ENCODE results near the gene FAM3A. TPM values are rescaled to one million over a fixed set of nuclear protein-coding genes. Genes with fewer than 3 reads are reported as not detected.
A peak's percentile ranks its signal among the peaks of the same experiment; 100 is the strongest.

Gene FAM3A
- total and polyA plus RNA-seq, 2 donors (not counting 1 experiment from before 2014, with no cell fraction given) = 17.3 to 30.2 TPM

DNA sequence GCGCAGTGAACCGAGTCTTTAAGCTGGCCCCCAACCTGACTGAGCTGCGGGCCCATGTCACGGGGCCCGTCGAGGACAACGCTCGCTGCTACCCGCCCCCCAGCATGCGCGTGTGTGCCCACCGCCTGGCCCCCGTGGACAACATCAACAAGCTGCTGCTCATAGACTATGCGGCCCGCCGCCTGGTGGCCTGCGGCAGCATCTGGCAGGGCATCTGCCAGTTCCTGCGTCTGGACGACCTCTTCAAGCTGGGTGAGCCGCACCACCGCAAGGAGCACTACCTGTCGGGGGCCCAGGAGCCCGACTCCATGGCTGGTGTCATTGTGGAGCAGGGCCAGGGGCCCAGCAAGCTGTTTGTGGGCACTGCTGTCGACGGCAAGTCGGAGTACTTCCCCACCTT is 55.7 kb downstream of the FAM3A start:
- Histone ChIP-seq H3K27ac (ENCODE audit: insufficient read depth, low read length) (no peak overlapping the region), H3K9me3 (ENCODE audit: control insufficient read depth, insufficient read depth, low read depth, low read length) (no peaks in the 10 kb centered on the region), H2AFZ (ENCODE audit: low read length) (no peak overlapping the region), H3K27me3 (ENCODE audit: control insufficient read depth, insufficient read depth, low read length) (no peaks in the 10 kb centered on the region), H3K9ac (ENCODE audit: insufficient read depth, low read length) (no peak overlapping the region), H3K4me1 (ENCODE audit: control insufficient read depth, extremely low read depth, insufficient read depth, low read length) (no peaks in the 10 kb centered on the region), H4K20me1 (ENCODE audit: control insufficient read depth, extremely low read depth, insufficient read depth, low read length) (no peaks in the 10 kb centered on the region), H3K79me2 (ENCODE audit: control insufficient read depth, insufficient read depth, low read length) (peaks cover 38% of the 10 kb centered on the region), H3K36me3 (ENCODE audit: control insufficient read depth, insufficient read depth, low read length) (peaks cover 15% of the 10 kb centered on the region), H3K4me2 (ENCODE audit: extremely low read depth, insufficient read depth, low read length) (peak overlapping the region; percentile 66), H3K4me3 (replicated peaks in 1 of 4; ENCODE audit: control extremely low read depth in 1 of 4, insufficient read depth in 1 of 4, low read depth in 3 of 4, low read length in 4 of 4) (peak overlapping the region in 1 of 4 experiments; percentile 73)
- no peak for DNase-seq (ENCODE audit: low read depth in 2 of 2)
- TF ChIP-seq EZH2 (IDR thresholded peaks at IDR 0.05; ENCODE audit: low read length, missing control alignments) = no peak
- TF ChIP-seq, protein P1, sequence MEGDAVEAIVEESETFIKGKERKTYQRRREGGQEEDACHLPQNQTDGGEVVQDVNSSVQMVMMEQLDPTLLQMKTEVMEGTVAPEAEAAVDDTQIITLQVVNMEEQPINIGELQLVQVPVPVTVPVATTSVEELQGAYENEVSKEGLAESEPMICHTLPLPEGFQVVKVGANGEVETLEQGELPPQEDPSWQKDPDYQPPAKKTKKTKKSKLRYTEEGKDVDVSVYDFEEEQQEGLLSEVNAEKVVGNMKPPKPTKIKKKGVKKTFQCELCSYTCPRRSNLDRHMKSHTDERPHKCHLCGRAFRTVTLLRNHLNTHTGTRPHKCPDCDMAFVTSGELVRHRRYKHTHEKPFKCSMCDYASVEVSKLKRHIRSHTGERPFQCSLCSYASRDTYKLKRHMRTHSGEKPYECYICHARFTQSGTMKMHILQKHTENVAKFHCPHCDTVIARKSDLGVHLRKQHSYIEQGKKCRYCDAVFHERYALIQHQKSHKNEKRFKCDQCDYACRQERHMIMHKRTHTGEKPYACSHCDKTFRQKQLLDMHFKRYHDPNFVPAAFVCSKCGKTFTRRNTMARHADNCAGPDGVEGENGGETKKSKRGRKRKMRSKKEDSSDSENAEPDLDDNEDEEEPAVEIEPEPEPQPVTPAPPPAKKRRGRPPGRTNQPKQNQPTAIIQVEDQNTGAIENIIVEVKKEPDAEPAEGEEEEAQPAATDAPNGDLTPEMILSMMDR (conservative IDR thresholded peaks at IDR 0.05 in 1 of 2, IDR thresholded peaks at IDR 0.05 in 1 of 2; ENCODE audit: low read depth in 1 of 2, low read length in 2 of 2) = no peak

DNA sequence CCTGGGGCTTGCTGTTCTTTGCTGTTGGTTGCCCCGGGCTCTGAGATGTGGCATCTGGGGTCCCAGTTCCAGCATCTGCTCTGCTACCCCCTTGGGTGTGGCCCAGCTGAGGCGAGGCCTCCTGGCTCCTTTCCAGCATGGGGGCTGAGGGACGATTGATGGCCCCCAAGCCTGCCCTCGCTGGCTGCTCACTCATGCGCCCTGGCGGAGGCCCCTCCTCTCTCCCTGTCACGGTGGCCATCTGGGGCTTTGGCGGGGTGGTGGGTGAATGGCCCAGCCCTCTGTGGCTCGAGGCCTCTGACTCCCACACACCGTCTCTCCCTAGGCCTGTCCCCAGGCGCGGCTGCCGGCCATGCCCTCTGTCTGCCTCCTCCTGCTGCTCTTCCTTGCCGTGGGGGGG is 56.2 kb downstream of the FAM3A start:
- no peak for DNase-seq (ENCODE audit: low read depth in 2 of 2)
- Histone ChIP-seq H3K4me3 (replicated peaks in 1 of 4; ENCODE audit: control extremely low read depth in 1 of 4, insufficient read depth in 1 of 4, low read depth in 3 of 4, low read length in 4 of 4) (peak overlapping the region; percentile 37 to 73 (median 72)), H3K27ac (ENCODE audit: insufficient read depth, low read length) (peak overlapping the region; percentile 12), H3K9me3 (ENCODE audit: control insufficient read depth, insufficient read depth, low read depth, low read length) (no peaks in the 10 kb centered on the region), H3K4me2 (ENCODE audit: extremely low read depth, insufficient read depth, low read length) (peak overlapping the region; percentile 66), H3K36me3 (ENCODE audit: control insufficient read depth, insufficient read depth, low read length) (peaks cover 15% of the 10 kb centered on the region), H2AFZ (ENCODE audit: low read length) (no peak overlapping the region), H3K4me1 (ENCODE audit: control insufficient read depth, extremely low read depth, insufficient read depth, low read length) (no peaks in the 10 kb centered on the region), H3K9ac (ENCODE audit: insufficient read depth, low read length) (no peak overlapping the region), H4K20me1 (ENCODE audit: control insufficient read depth, extremely low read depth, insufficient read depth, low read length) (no peaks in the 10 kb centered on the region), H3K27me3 (ENCODE audit: control insufficient read depth, insufficient read depth, low read length) (no peaks in the 10 kb centered on the region), H3K79me2 (ENCODE audit: control insufficient read depth, insufficient read depth, low read length) (peaks cover 38% of the 10 kb centered on the region)
- no peak for TF ChIP-seq EZH2 (IDR thresholded peaks at IDR 0.05; ENCODE audit: low read length, missing control alignments)
- TF ChIP-seq, protein P1 (conservative IDR thresholded peaks at IDR 0.05 in 1 of 2, IDR thresholded peaks at IDR 0.05 in 1 of 2; ENCODE audit: low read depth in 1 of 2, low read length in 2 of 2) = no peak

DNA sequence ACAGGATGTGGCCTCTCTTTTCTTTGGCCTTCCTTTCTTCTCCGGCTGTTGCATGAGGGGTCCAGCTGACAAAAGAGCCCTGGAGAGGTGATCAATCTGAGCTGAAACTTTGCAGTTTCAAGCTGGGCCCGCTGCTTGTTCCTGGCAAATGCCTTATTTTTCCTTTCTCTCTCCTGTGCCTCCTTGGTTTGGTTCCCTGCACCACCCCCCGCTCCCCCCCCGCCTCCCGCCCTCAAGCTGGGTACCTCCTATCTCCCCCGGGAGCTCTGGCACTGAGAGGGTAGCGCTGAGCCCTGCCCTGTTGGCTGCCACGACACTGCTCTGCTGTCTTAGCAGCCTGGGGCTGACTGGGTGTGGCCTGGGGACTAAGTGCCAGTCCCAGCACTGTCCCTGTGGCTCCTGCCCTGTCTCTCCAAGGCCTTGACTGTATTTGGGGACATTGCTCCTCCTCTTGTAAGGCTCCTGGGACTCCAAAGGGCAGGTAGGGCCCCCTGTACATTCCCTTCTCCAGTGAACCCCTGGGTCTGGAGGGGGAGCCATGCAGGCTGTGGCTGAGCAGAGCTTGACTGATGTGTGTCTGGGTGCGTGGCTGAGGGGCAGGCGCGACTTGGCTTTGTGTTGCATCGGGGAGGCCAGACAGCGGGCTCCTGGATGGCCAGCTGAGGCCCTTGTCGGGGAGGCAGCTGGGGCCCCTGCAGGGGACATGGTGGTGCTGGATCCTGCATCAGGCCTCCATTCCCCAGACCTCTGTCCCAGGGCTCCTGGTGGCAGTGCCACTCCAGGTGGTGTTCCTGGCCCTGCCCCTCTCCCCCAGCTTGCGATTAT is 56.9 kb downstream of the FAM3A start:
- Histone ChIP-seq H3K4me2 (ENCODE audit: extremely low read depth, insufficient read depth, low read length) (peak overlapping the region; percentile 66), H3K9ac (ENCODE audit: insufficient read depth, low read length) (peak overlapping the region; percentile 53), H2AFZ (ENCODE audit: low read length) (no peak overlapping the region), H3K4me1 (ENCODE audit: control insufficient read depth, extremely low read depth, insufficient read depth, low read length) (no peaks in the 10 kb centered on the region), H3K4me3 (replicated peaks in 1 of 4; ENCODE audit: control extremely low read depth in 1 of 4, insufficient read depth in 1 of 4, low read depth in 3 of 4, low read length in 4 of 4) (peak overlapping the region; percentile 65 to 73 (median 72)), H3K9me3 (ENCODE audit: control insufficient read depth, insufficient read depth, low read depth, low read length) (no peaks in the 10 kb centered on the region), H3K79me2 (ENCODE audit: control insufficient read depth, insufficient read depth, low read length) (peaks cover 38% of the 10 kb centered on the region), H3K36me3 (ENCODE audit: control insufficient read depth, insufficient read depth, low read length) (peaks cover 13% of the 10 kb centered on the region), H3K27ac (ENCODE audit: insufficient read depth, low read length) (peak overlapping the region; percentile 12), H3K27me3 (ENCODE audit: control insufficient read depth, insufficient read depth, low read length) (no peaks in the 10 kb centered on the region), H4K20me1 (ENCODE audit: control insufficient read depth, extremely low read depth, insufficient read depth, low read length) (no peaks in the 10 kb centered on the region)
- DNase-seq (ENCODE audit: low read depth in 2 of 2) = no peak
- TF ChIP-seq, protein P1 (conservative IDR thresholded peaks at IDR 0.05 in 1 of 2, IDR thresholded peaks at IDR 0.05 in 1 of 2; ENCODE audit: low read depth in 1 of 2, low read length in 2 of 2) = no peak
- no peak for TF ChIP-seq EZH2 (IDR thresholded peaks at IDR 0.05; ENCODE audit: low read length, missing control alignments)
